ENCODE results near the gene IPO7.

The IPO7 gene

GRCh38 chr11:9363954-9364912 lies 20.2 kb upstream of the IPO7 start (continued):
- TF ChIP-seq ZNF148 (tag by site-specific recombination; IDR thresholded peaks at IDR 0.05; ENCODE audit: borderline replicate concordance) (no peak), PRDM1 (tag by site-specific recombination; IDR thresholded peaks at IDR 0.05) (peak; percentile 58), SCRT2 (tag by site-specific recombination; IDR thresholded peaks at IDR 0.05) (no peak), PATZ1 (tag by site-specific recombination; IDR thresholded peaks at IDR 0.05) (peak; percentile 97), ZNF391 (tag by site-specific recombination; IDR thresholded peaks at IDR 0.05; ENCODE audit: borderline replicate concordance, low read depth) (peak; percentile 92; the same call in 1 of the 2 replicates), MYNN (tag by site-specific recombination; IDR thresholded peaks at IDR 0.05; ENCODE audit: borderline replicate concordance) (no peak), ZNF792 (tag by site-specific recombination; IDR thresholded peaks at IDR 0.05) (0 out of 2 replicates have a peak, but pooled peaks have one; percentile 33), ZNF561 (tag by site-specific recombination; IDR thresholded peaks at IDR 0.05; ENCODE audit: borderline replicate concordance) (peak; percentile 83; the same call in 1 of the 2 replicates), ZNF48 (tag by site-specific recombination; IDR thresholded peaks at IDR 0.05) (no peak), ZNF112 (tag by site-specific recombination; IDR thresholded peaks at IDR 0.05) (no peak), ZNF404 (tag by site-specific recombination; IDR thresholded peaks at IDR 0.05) (no peak), GLIS2 (tag by site-specific recombination; IDR thresholded peaks at IDR 0.05) (peak; percentile 84), ZNF426 (tag by site-specific recombination; IDR thresholded peaks at IDR 0.05) (no peak), RBAK (tag by site-specific recombination; IDR thresholded peaks at IDR 0.05) (no peak), ZFP3 (tag by site-specific recombination; IDR thresholded peaks at IDR 0.05; ENCODE audit: low read depth) (no peak), IKZF3 (tag by site-specific recombination; IDR thresholded peaks at IDR 0.05) (peak; percentile 91), ZNF529 (tag by site-specific recombination; IDR thresholded peaks at IDR 0.05; ENCODE audit: insufficient replicate concordance) (no peak), ZNF155 (tag by site-specific recombination; IDR thresholded peaks at IDR 0.05) (no peak), ZNF239 (tag by site-specific recombination; IDR thresholded peaks at IDR 0.05) (0 out of 2 replicates have a peak, but pooled peaks have one; percentile 44), ZFP69B (tag by site-specific recombination; IDR thresholded peaks at IDR 0.05) (peak; percentile 70), ZNF701 (tag by site-specific recombination; IDR thresholded peaks at IDR 0.05) (peak; percentile 78; the same call in 1 of the 2 replicates), BCL6B (tag by site-specific recombination; IDR thresholded peaks at IDR 0.05) (no peak), ZNF133 (tag by site-specific recombination; IDR thresholded peaks at IDR 0.05) (no peak), ZNF362 (tag by site-specific recombination; IDR thresholded peaks at IDR 0.05) (no peak), ZNF2 (tag by site-specific recombination; IDR thresholded peaks at IDR 0.05) (0 out of 2 replicates have a peak, but pooled peaks have one; percentile 59), ZBTB8A (tag by site-specific recombination; IDR thresholded peaks at IDR 0.05) (peak; percentile 96), HOXD13 (CRISPR knock-in tag; IDR thresholded peaks at IDR 0.05; ENCODE audit: borderline replicate concordance) (no peak), OSR2 (tag by site-specific recombination; IDR thresholded peaks at IDR 0.05) (peak; percentile 60), ZBTB49 (tag by site-specific recombination; IDR thresholded peaks at IDR 0.05; ENCODE audit: low read depth) (no peak), ZNF560 (tag by site-specific recombination; IDR thresholded peaks at IDR 0.05; ENCODE audit: borderline replicate concordance) (peak; percentile 53; the same call in 1 of the 2 replicates), ZNF654 (tag by site-specific recombination; IDR thresholded peaks at IDR 0.05; ENCODE audit: low read depth) (no peak)

All from HEK293 (cell line).